A549 (cell line): Measurements from ENCODE around the gene GPD1. TPM values are rescaled to one million over a fixed set of nuclear protein-coding genes. Genes with fewer than 3 reads are reported as not detected.

Experiments used
- ATAC-seq, 2 experiments: fragments of 200-7000 bp in 1 of 2; fragments of >200 bp in 1 of 2; cut with Nextera tagmentation in 1 of 2; cut with Tn5 transposase in 1 of 2; 3 replicates each; pipeline versions ENCODE4 v1.8.0 to v1.9.1; 2018 to 2020; ENCODE audit warnings: mild to moderate bottlenecking in 1 of 2, moderate library complexity in 1 of 2
- CTCF ChIA-PET: fragments of 300-600 bp; sonication (Branson Sonifier 250); formaldehyde crosslinking; extraction: SDS; loops from one replicate; lab custom pipeline; 2021; ENCODE audit warnings: antibody characterized with exemption, inconsistent platforms; lab: Yijun Ruan, JAX
- POLR2A ChIA-PET: fragments of 350-600 bp; formaldehyde crosslinking; extraction: SDS; loops from one replicate; lab custom pipeline; 2021; ENCODE audit warnings: antibody characterized with exemption, inconsistent platforms; lab: Yijun Ruan, JAX
- DNase-seq, 2 experiments: peaks; one replicate each; pipeline versions ENCODE4 v3.0.0 to v3.0.0-alpha.2; 2011 to 2016; ENCODE audit warnings: low read depth in 1 of 2, low spot score in 1 of 2
- FAIRE-seq: peaks from 2 replicates; lab custom pipeline; 2011; peaks lifted over from hg19 to GRCh38; lab: Jason Lieb, UNC
- H3K27ac ChIP-seq, 2 experiments: fragments of >200 bp; sonication (Bioruptor Twin); formaldehyde crosslinking; 3 replicates each; pipeline ENCODE4 v1.5.1; 2016 to 2017
- H3K4me1 ChIP-seq: fragments of >200 bp; sonication (Bioruptor Twin); formaldehyde crosslinking; 3 replicates; pipeline ENCODE4 v1.6.1; 2016
- H3K4me2 ChIP-seq: fragments of >200 bp; sonication (Bioruptor Twin); formaldehyde crosslinking; 3 replicates; pipeline ENCODE4 v1.6.1; 2016
- H3K4me3 ChIP-seq: fragments of >200 bp; sonication (Bioruptor Twin); formaldehyde crosslinking; 3 replicates; pipeline ENCODE4 v1.5.1; 2016
- H3K9me3 ChIP-seq: fragments of >200 bp; sonication (Bioruptor Twin); formaldehyde crosslinking; 3 replicates; pipeline ENCODE4 v1.6.1; 2016
- ATOH8 ChIP-seq: fragments of 250-450 bp; sonication (Bioruptor Pico); IDR thresholded peaks from 2 replicates; pipeline ENCODE4 v1.5.0; 2020; ENCODE audit warnings: low read depth, mild to moderate bottlenecking, moderate library complexity
- CBX2 ChIP-seq: fragments of 200-600 bp; sonication (generic); IDR thresholded peaks from 2 replicates; pipeline ENCODE4 v1.6.1; 2016; ENCODE audit warnings: low read depth, mild to moderate bottlenecking, borderline replicate concordance
- CBX8 ChIP-seq: fragments of 200-600 bp; sonication (generic); IDR thresholded peaks from 2 replicates; pipeline ENCODE4 v1.6.1; 2016
- CEBPB ChIP-seq, 2 experiments: fragments of >200 bp in 1 of 2; sonication (Bioruptor Twin) in 1 of 2; formaldehyde crosslinking in 1 of 2; IDR thresholded peaks; 2 replicates each; pipeline ENCODE4 v1.6.1; 2012 to 2016
- CHD2 ChIP-seq: fragments of 150-350 bp; IDR thresholded peaks from 2 replicates; pipeline ENCODE4 v1.6.1; 2014; ENCODE audit warnings: low read length; ENCODE audit not compliant: partially characterized antibody
- EHF ChIP-seq: fragments of 250-450 bp; sonication (Bioruptor Pico); IDR thresholded peaks from 2 replicates; pipeline ENCODE4 v1.5.0; 2020; ENCODE audit warnings: mild to moderate bottlenecking
- FOSB ChIP-seq: fragments of 250-450 bp; sonication (Bioruptor Pico); IDR thresholded peaks from 2 replicates; pipeline ENCODE4 v1.5.0; 2020; ENCODE audit warnings: mild to moderate bottlenecking, moderate library complexity
- HMGXB4 ChIP-seq: fragments of 250-450 bp; sonication (Bioruptor Pico); IDR thresholded peaks from 2 replicates; pipeline ENCODE4 v1.5.0; 2021; ENCODE audit warnings: mild to moderate bottlenecking, moderate library complexity, borderline replicate concordance
- JUNB ChIP-seq: fragments of >200 bp; sonication (Bioruptor Twin); formaldehyde crosslinking; IDR thresholded peaks from 2 replicates; pipeline ENCODE4 v1.6.1; 2016
- MAFK ChIP-seq: fragments of 450-650 bp; IDR thresholded peaks from 2 replicates; pipeline ENCODE4 v1.6.1; 2014; ENCODE audit not compliant: partially characterized antibody
- NPAS2 ChIP-seq: fragments of 250-450 bp; sonication (Bioruptor Pico); IDR thresholded peaks from 2 replicates; pipeline ENCODE4 v1.8.0; 2022; ENCODE audit warnings: mild to moderate bottlenecking, moderate library complexity, borderline replicate concordance
- PBX3 ChIP-seq: IDR thresholded peaks from 2 replicates; pipeline ENCODE4 v1.6.1; 2012
- PHF8 ChIP-seq: fragments of 200-600 bp; sonication (generic); IDR thresholded peaks from 2 replicates; pipeline ENCODE4 v1.6.1; 2016; ENCODE audit warnings: low read depth, mild to moderate bottlenecking, antibody characterized with exemption, moderate library complexity, borderline replicate concordance
- RNF2 ChIP-seq: fragments of 200-600 bp; sonication (generic); IDR thresholded peaks from 2 replicates; pipeline ENCODE4 v1.6.1; 2016; ENCODE audit warnings: low read depth, mild to moderate bottlenecking, antibody characterized with exemption, moderate library complexity, borderline replicate concordance
- SMC3 ChIP-seq: fragments of >200 bp; sonication (Bioruptor Twin); formaldehyde crosslinking; IDR thresholded peaks from 3 replicates; pipeline ENCODE4 v1.6.1; 2018; ENCODE audit warnings: inconsistent platforms
- ZC3H11A ChIP-seq: fragments of 450-650 bp; IDR thresholded peaks from 2 replicates; pipeline ENCODE4 v1.6.1; 2014; ENCODE audit warnings: antibody characterized with exemption, mild to moderate bottlenecking
- WGBS: methylation state at CpG from one replicate; pipeline ENCODE4 v1.1.6; 2017; ENCODE audit errors: missing lambda C conversion rate; 5-methylcytosine and 5-hydroxymethylcytosine counted together
- polyA plus RNA-seq, 4 experiments: library from polyadenylated mRNA; depleted of rRNA in 3 of 4; stranded (reverse); fragments of >200 nt; fragmentation: RNase III in 1 of 4; extraction: RNeasy Plus Mini Kit Qiagen cat#74134 plus additional on column Dnase treatment in 1 of 4; gene quantifications; 2 replicates in 3 of 4; 3 replicates in 1 of 4; pipeline ENCODE4 v1.2.3, GENCODE V29; 2011 to 2017
- TF ChIP-seq, protein P1 (sequence below): fragments of 150-350 bp; IDR thresholded peaks from 2 replicates; pipeline ENCODE4 v1.6.1; 2014; ENCODE audit warnings: low read depth, mild to moderate bottlenecking, low read length
- TF ChIP-seq, protein P2 (sequence below): fragments of 200-600 bp; sonication (generic); IDR thresholded peaks from 2 replicates; pipeline ENCODE4 v1.6.1; 2016; ENCODE audit warnings: antibody characterized with exemption, mild to moderate bottlenecking, moderate library complexity
- TF ChIP-seq, protein P3 (sequence below): IDR thresholded peaks from 2 replicates; pipeline ENCODE4 v1.6.1; 2012; ENCODE audit warnings: low read depth, borderline replicate concordance

The GPD1 gene
- polyA plus RNA-seq, 2 of the 4 experiments (the other 2 are of a cell fraction) = 0.10 to 0.44 TPM

DNA sequence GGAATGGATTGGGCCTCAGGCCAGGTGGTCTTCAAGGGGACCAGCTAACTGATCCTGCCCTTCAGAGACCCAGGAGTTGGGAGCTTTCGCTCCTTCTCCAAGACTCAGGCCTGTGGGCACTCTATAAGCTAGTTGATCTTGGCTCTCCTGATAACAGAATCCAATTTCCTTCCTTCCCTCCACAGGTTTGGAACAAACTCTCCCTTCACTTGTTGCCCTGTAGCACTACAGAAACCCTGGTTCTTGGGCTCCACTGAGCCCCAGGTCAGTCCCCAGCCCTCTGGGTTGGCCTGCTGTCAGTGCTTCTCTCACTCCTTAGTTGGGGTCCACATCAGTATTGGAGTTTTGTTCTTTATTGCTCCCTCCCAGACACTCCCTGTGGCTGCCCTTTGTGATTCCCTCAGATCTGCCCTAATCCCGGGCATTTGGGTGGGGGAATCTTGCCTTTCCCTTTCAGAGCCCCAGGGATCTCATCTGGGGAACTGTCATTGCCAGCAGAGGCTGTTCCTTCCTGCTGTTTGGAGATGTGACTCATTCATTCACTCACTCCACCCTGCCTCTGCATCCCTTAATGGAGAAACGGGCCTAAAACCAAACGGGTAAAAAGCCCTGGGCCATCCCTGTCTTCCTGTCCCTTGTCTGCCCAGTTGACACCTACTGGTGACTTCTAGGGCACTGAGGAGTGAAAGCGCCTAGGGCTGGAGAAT, 4.4 kb upstream of the GPD1 start:
- WGBS = 71% methylated on average over 5 of the region's 5 CpGs
- FAIRE-seq (no peak), ATAC-seq (no peak), DNase-seq (no peak)
- ChIA-PET CTCF (interaction anchor here (1.3 to 17.7 kb wide), 4 partner anchors 13 to 82 kb away, joined by 3 to 309 read pairs (median 94); partner anchors contain the start of genes COX14 and SMARCD1), POLR2A (interaction anchor here (2.7 kb wide), 1 partner anchor 13 kb away, joined by 17 read pairs; the partner anchor contains the start of gene COX14)
- TF ChIP-seq CHD2 (no peak), ATOH8 (no peak), HMGXB4 (CRISPR knock-in tag) (no peak), PHF8 (no peak), SMC3 (no peak), CBX8 (no peak), PBX3 (no peak), FOSB (CRISPR knock-in tag) (no peak), CBX2 (no peak), CEBPB (IDR thresholded peaks at IDR 0.05) (no peak), EHF (CRISPR knock-in tag) (no peak), MAFK (no peak), NPAS2 (CRISPR knock-in tag) (no peak), RNF2 (no peak), ZC3H11A (no peak), JUNB (no peak)
- TF ChIP-seq, protein P1, sequence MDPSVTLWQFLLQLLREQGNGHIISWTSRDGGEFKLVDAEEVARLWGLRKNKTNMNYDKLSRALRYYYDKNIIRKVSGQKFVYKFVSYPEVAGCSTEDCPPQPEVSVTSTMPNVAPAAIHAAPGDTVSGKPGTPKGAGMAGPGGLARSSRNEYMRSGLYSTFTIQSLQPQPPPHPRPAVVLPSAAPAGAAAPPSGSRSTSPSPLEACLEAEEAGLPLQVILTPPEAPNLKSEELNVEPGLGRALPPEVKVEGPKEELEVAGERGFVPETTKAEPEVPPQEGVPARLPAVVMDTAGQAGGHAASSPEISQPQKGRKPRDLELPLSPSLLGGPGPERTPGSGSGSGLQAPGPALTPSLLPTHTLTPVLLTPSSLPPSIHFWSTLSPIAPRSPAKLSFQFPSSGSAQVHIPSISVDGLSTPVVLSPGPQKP = no peak
- TF ChIP-seq, protein P2, sequence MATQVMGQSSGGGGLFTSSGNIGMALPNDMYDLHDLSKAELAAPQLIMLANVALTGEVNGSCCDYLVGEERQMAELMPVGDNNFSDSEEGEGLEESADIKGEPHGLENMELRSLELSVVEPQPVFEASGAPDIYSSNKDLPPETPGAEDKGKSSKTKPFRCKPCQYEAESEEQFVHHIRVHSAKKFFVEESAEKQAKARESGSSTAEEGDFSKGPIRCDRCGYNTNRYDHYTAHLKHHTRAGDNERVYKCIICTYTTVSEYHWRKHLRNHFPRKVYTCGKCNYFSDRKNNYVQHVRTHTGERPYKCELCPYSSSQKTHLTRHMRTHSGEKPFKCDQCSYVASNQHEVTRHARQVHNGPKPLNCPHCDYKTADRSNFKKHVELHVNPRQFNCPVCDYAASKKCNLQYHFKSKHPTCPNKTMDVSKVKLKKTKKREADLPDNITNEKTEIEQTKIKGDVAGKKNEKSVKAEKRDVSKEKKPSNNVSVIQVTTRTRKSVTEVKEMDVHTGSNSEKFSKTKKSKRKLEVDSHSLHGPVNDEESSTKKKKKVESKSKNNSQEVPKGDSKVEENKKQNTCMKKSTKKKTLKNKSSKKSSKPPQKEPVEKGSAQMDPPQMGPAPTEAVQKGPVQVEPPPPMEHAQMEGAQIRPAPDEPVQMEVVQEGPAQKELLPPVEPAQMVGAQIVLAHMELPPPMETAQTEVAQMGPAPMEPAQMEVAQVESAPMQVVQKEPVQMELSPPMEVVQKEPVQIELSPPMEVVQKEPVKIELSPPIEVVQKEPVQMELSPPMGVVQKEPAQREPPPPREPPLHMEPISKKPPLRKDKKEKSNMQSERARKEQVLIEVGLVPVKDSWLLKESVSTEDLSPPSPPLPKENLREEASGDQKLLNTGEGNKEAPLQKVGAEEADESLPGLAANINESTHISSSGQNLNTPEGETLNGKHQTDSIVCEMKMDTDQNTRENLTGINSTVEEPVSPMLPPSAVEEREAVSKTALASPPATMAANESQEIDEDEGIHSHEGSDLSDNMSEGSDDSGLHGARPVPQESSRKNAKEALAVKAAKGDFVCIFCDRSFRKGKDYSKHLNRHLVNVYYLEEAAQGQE = no peak
- TF ChIP-seq, protein P3, sequence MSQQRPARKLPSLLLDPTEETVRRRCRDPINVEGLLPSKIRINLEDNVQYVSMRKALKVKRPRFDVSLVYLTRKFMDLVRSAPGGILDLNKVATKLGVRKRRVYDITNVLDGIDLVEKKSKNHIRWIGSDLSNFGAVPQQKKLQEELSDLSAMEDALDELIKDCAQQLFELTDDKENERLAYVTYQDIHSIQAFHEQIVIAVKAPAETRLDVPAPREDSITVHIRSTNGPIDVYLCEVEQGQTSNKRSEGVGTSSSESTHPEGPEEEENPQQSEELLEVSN = no peak
- no peaks in the 10 kb centered on the region for H3K9me3 ChIP-seq
- no peak overlapping the region for H3K4me3 ChIP-seq
- no peak overlapping the region for H3K27ac ChIP-seq
- no peaks in the 10 kb centered on the region for H3K4me1 ChIP-seq
- H3K4me2 ChIP-seq = no peak overlapping the region
